T-helper 2 cell (primary cell): ENCODE measurements around the gene AKAIN1.

Experiments
- DNase-seq, 5 experiments: peaks; one replicate each; pipeline versions ENCODE4 v3.0.0 to v3.0.0-alpha.2; 2012 to 2022

AKAIN1 gene

DNA sequence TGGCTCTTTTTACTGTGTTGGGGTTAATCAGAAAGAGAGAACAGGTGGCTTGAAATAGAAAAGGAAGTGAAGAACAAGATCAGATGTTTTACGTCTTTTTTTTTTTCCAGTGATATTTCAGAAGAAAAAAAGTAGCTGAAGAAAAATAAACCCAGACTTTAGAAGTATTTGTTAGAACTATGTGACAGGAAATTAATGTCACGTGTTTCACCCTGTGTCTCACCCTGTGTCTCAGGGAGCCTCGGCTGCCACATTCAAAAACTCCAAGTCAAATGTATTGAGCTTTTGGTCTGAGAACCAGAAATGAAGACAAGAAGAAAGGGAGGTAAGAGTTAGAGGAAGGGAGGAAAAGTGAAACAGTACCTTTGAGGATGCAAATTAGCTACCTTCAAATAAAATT is 38.0 kb downstream of the AKAIN1 start:
- DNase-seq, result no peak

DNA sequence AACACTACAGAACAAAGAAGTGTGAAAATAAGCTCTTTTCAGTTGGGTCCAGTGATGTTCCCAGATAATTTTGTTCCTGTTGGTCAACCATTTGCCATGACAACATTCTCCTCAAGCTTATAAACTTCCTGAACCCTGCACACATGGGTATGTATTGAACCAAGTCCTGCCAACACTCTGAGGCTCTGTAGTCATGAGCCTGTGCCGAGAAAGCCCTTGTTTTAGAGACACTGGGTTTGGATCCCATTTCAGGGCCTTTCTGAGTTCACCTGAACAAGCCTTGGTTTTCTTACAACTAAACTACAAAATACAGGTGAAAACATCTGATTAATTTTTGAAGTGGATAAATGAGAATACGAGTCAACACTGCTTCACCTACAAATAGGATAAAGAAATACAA is 38.5 kb downstream of the AKAIN1 start:
- DNase-seq, result no peak

GRCh38 chr18:5158172-5158571 is 38.9 kb downstream of the AKAIN1 start:
- no peak for DNase-seq

GRCh38 chr18:5155907-5156287 is 41.2 kb downstream of the AKAIN1 start:
- DNase-seq, result no peak

DNA sequence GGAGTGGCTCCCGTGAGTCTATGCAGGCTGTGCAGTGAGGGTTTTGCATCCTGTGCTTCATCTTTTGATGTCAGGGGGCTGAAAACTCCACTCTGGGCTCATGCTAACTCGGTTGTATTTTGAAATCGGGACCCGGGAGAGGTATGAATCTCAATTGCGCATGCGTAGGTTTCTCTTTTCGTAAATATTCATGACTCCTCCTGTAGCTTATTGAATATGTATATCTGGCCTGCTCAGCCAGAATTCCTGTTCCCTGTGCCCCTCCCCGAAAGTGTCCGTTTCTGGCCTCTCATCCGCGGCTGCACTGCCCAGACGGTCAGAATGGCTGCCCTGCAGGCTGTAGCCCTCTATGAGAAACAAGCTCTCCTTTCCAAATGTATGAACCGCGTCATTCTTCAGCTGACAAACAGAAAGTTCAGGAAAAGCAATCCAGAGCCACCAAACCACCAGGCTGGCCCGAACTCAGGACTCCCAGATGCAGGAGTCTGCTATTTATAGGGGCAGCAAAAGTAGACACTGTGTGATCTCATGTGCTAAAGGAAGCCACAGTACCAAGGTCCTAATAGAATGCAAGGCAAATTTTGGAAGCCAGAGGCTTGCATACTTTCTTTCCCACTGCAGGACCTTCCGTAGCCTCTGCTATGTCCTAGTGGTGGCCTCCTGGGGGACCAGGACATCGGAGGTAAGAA is 41.7 kb downstream of the AKAIN1 start:
- no peak for DNase-seq

DNA sequence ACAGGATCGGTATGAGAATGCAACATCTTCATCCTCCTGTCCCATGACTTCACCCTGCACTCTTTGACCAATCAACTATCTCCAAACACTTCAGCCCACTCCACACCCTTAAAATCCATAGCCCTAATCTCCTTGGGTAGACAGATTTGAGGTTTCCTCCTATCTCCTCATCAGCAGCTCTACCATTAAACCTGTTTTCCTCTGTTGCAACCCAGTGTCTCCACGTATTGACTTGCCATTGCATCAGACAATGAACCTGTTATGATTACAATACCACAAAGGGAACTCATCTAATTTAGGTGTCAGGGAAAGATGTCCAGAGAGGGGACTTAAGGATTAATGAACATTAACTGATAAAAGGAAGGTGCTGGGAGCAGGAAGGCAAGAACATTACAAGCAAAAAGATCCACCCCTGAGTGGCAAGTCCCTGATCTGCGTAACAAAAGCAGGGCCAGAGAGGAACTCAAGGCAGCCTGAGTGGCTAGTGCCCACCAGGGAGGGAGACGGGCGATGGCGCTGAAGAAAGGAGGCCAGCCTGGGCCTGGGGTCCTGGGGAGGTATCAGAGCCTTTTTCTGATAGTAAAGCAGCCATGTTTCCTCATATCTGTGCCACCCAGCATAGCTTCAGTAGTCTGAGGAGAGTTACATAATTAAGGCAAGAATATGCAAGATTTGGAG is 44.6 kb downstream of the AKAIN1 start:
- no peak for DNase-seq

DNA sequence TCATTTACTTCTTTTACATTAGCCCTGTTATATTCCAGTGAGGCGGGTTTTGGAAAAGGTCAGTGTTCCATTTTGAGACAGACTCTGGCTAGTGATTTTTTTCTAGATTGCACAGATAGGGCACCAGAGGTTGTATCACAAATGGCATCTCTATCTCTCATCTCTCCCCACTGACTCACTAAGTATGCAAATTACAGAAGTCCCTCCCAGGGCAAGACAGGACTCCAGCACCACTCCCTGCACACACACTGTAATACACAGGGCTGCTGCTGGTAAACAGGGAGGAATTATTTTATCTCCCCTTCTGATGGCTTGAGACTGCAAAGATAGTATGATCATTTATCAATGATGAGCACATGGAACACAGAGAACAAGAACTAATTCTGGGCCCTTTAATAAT is 46.2 kb downstream of the AKAIN1 start:
- DNase-seq, result no peak

GRCh38 chr18:5146093-5146492 is 51.0 kb downstream of the AKAIN1 start:
- no peak for DNase-seq

GRCh38 chr18:5145168-5145825 is 51.8 kb downstream of the AKAIN1 start:
- no peak for DNase-seq

- DNase-seq, result no peak
Observed at GRCh38 chr18:5144629-5145028, 52.4 kb downstream of the AKAIN1 start.

- DNase-seq, result no peak
Observed at GRCh38 chr18:5142859-5143258, 54.2 kb downstream of the AKAIN1 start.

DNA sequence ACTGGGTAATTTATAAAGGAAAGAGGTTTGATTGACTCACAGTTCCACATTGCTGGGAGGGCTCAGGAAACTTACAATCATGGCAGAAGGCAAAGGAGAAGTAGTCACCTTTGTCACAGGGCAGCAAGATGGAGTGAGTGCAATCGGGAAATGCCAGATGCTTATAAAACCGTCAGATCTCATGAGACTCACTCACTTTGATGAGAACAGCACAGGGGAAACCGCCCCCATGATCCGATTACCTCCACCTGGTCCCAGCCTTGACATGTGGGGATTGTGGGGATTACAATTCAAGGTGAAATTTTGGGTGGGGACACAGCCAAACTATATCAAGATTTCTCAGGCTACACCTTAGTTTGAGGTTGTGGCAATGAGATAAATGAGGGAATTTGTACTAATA is 54.9 kb downstream of the AKAIN1 start:
- no peak for DNase-seq

DNA sequence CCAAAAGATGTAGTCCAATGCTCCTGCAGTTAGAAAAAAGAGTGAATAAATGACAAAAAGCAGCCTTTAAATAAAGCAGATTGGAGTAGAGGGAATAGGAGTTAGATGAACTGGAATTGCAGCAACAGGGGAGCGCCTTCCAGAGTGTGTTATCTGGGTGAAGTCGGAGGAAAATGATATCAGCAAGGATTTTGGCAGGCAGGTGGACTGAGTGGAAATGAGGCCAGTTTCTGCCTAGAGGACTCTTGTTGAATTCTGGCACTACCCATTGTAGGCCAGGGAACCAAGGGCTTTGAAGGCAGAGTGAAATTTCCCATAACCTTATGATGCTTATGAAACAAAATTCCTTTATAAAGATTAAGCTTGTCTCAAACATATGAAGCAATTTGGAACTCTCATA is 59.8 kb downstream of the AKAIN1 start:
- no peak for DNase-seq

DNA sequence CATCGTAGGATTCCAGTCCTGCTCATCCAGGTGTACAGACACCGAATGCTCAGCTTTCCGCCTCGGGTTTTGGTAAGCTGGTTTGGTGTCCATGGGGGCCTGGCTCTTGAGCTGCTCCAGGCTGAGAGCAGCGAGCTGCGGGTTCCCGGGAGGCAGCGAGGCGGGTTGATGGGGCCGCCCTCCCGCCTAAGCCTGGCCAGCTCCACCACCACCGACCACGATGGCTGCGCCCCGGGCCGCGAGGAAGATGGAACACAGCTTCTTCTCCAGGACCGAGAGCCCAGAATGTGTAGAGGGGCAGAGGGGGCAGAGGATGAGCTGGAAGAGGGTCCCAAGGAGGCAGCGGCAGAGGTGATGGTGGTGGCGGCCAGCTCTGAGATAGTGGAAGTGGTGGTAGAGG is 64.1 kb downstream of the AKAIN1 start:
- no peak for DNase-seq

DNA sequence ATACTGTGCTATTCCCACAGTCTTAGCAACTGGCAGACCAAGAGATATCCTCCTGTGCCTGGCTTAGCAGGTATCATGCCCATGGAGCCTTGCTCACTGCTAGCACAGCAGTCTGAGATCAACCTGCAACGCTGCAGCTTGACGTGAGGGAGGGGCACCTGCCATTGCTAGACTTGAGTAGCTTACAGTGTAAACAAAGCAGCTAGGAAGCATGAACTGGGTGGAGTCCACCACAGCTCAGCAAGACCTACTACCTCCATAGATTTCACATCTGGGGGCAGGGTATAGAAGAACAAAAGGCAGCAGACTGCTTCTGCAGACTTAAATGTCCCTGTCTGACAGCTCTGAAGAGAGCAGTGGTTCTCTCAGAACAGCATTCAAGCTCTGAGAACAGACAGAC is 74.8 kb downstream of the AKAIN1 start:
- no peak for DNase-seq

DNA sequence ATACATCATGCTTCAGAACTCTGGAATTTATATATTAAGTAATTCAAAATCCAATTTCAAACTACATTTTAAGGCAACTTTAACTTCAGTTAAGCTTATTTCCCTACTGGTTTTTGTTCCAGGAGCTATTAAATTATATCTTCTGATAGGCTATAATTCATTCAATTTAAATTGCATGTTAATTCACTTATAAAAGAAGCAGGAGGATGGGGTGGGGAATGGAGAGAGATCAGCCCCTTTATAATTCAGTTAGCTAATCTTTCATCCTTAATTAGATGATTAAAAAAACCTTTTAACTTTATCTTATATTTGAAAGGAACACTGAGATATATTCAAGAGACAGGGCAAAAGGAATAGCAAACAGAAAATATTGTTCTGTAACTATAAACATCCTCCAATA is 86.8 kb downstream of the AKAIN1 start:
- no peak for DNase-seq

- DNase-seq, result no peak
Observed at GRCh38 chr18:5107988-5108387, 89.1 kb downstream of the AKAIN1 start.

- peak in 1 of 5 experiments; percentile 14 for DNase-seq
Observed at GRCh38 chr18:5106730-5107129, 90.3 kb downstream of the AKAIN1 start.

- DNase-seq, result no peak
Observed at GRCh38 chr18:5104246-5104645, 92.8 kb downstream of the AKAIN1 start.

DNA sequence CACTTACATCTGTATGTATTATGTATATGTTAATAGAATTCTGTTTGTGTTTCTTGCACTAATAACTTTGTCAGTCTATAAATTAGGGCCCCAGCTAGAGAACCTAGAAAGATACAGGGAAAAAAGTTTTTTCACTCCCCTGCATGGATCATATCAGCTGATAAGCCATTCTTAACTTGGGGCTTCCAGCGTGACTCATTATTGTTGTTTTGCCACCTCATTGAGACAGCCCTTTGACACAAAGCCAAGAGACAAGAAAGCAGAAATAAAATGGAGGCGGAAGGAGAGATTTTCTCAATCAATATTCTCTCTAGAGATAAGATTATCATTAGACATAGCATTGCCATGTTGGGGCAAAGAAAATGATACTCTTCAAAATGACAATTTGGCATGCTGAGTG is 93.4 kb downstream of the AKAIN1 start:
- peak in 1 of 5 experiments; percentile 15 for DNase-seq

- no peak for DNase-seq
Observed at GRCh38 chr18:5103286-5103685, 93.8 kb downstream of the AKAIN1 start.

DNA sequence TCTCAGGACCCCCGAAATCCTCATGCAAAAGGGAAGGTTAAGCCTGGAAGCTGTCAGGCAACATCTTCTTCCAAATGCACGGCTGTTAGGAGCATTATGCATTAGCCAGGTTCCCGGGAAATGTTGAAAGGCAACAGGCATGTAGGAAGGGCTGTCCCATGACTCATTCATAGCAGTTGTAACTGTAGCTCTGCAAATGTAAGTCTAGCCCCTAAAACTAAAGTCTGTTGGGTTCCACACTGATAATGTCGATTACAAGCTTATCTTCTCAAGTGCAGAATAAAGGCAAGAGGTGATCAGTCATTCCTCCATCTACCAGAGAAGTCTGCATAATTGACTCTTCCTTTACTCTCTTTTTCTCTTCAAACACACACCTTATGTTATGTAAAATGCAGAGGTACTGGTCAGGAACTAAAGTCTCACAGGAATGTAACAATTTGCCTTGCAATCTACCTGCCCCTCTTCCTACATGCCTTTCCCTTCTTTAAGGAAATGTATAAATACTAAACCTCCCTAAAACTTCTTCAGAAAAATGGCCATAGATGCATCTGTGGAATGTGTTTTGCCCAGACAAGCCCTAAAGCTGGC is 99.8 kb downstream of the AKAIN1 start:
- DNase-seq, result no peak

GRCh38 chr18:5095239-5095638 is 101.8 kb downstream of the AKAIN1 start:
- no peak for DNase-seq

DNA sequence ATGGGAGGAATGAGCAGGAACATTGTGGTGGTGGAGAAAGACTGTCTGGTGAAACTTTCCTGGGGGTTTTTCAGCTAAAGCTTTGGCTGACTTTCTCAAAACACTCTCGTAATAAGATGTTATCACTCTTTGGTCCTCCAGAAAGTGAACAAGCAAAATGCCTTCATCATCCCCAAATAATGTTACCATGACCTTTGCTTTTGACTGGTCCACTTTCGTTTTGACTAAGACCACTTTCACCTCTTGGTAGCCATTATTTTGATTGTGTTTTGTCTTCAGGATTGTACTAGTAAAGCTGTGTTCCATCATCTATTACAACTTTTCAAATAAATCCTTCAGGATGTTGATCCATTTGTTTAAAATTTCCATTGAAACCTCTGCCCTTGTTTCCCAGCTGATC is 103.2 kb downstream of the AKAIN1 start:
- peak in 1 of 5 experiments; percentile 19 for DNase-seq
